Measurements from ENCODE around the gene PSMD8. TPM values are rescaled to one million over a fixed set of nuclear protein-coding genes. Genes with fewer than 3 reads are reported as not detected.
"Not testable (repeated sequence)": the region's sequence is repeated elsewhere in the genome, so short reads cannot be mapped to it uniquely, and the experiment has no call there.

PSMD8 gene
- total RNA-seq, 1 donor: 88.1 TPM

- peaks cover 14% of the 10 kb centered on the region for H3K4me1 ChIP-seq (ENCODE audit: insufficient read depth, low read length)
- H3K27me3 ChIP-seq (ENCODE audit: insufficient read depth, low read length): no peaks in the 10 kb centered on the region
- H3K4me3 ChIP-seq (ENCODE audit: low read length): no peak overlapping the region
- H3K9me3 ChIP-seq (ENCODE audit: low read depth, low read length): no peaks in the 10 kb centered on the region
These were observed 30.5 kb downstream of the PSMD8 start for GRCh38 chr19:38404858-38405257.

GRCh38 chr19:38405276-38405675, 30.9 kb downstream of the PSMD8 start:
- H3K9me3 ChIP-seq (ENCODE audit: low read depth, low read length): no peaks in the 10 kb centered on the region
- H3K27me3 ChIP-seq (ENCODE audit: insufficient read depth, low read length): no peaks in the 10 kb centered on the region
- peaks cover 16% of the 10 kb centered on the region for H3K4me1 ChIP-seq (ENCODE audit: insufficient read depth, low read length)
- no peak overlapping the region for H3K4me3 ChIP-seq (ENCODE audit: low read length)

DNA sequence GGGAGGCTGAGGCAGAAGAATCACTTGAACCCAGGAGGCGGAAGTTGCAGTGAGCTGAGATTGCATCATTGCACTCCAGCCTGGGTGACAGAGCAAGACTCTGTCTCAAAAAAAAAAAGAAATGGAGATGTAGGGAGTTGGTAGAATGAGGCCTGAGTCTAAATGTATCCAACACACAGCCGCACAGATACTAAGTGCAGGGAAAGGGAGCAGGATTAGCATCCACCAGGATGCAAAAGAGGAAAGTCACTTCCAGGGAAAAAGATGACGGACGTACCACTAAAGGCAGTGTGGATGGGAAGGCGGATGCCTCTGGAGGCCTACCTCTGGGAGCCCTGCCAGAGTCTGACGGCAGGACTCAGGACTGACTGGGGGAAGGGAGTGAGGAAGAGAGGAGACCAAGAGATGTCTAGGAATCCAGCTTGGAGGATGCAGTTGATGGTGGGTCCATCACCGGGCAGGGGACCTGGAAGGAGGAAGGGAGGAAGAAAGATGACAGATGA, 35.3 kb downstream of the PSMD8 start:
- Histone ChIP-seq H3K4me3 (ENCODE audit: low read length) (no peak overlapping the region), H3K27me3 (ENCODE audit: insufficient read depth, low read length) (no peaks in the 10 kb centered on the region), H3K4me1 (ENCODE audit: insufficient read depth, low read length) (peaks cover 5% of the 10 kb centered on the region), H3K9me3 (ENCODE audit: low read depth, low read length) (no peaks in the 10 kb centered on the region)

DNA sequence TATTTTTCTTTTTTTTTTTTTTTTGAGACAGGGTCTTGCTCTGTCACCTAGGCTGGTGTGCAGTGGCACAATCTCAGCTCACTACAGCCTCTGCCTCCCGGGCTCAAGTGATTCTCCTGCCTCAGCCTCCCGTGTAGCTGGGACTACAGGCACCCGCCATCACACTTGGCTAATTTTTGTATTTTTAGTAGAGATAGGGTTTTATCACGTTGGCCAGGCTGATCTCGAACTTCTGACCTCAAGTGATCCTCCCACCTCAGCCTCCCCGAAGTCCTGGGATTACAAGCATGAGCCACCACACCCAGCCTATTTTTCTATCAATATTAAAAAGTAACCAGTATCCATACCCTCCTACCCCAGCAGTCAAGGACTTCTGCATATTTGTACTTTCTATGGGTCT, 36.0 kb downstream of the PSMD8 start:
- H3K4me1 ChIP-seq (ENCODE audit: insufficient read depth, low read length); H3K4me3 ChIP-seq (ENCODE audit: low read length); H3K27me3 ChIP-seq (ENCODE audit: insufficient read depth, low read length); H3K9me3 ChIP-seq (ENCODE audit: low read depth, low read length): not testable (repeated sequence)

GRCh38 chr19:38411041-38411712, 36.8 kb downstream of the PSMD8 start:
- Histone ChIP-seq H3K4me3 (ENCODE audit: low read length) (no peak overlapping the region), H3K9me3 (ENCODE audit: low read depth, low read length) (no peaks in the 10 kb centered on the region), H3K27me3 (ENCODE audit: insufficient read depth, low read length) (no peaks in the 10 kb centered on the region), H3K4me1 (ENCODE audit: insufficient read depth, low read length) (peaks cover 4% of the 10 kb centered on the region)

DNA sequence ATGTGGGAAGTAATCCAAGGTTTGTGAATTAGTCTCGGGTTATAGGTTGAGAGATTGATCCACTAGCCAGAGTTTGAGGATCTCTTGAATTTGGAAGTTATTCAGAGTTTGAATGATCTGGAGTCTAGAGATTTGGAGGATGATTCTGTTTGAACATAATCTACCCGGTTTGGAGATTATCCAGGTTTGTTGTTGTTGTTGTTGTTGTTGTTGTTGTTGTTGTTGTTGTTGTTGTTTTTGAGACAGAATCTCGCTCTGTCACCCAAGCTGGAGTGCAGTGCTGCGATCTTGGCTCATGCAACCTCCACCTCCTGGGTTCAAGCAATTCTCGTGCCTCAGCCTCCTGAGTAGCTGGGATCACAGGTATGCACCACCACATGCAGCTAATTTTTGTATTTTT, 37.5 kb downstream of the PSMD8 start:
- H3K4me3 ChIP-seq (ENCODE audit: low read length); H3K9me3 ChIP-seq (ENCODE audit: low read depth, low read length); H3K27me3 ChIP-seq (ENCODE audit: insufficient read depth, low read length); H3K4me1 ChIP-seq (ENCODE audit: insufficient read depth, low read length): not testable (repeated sequence)

DNA sequence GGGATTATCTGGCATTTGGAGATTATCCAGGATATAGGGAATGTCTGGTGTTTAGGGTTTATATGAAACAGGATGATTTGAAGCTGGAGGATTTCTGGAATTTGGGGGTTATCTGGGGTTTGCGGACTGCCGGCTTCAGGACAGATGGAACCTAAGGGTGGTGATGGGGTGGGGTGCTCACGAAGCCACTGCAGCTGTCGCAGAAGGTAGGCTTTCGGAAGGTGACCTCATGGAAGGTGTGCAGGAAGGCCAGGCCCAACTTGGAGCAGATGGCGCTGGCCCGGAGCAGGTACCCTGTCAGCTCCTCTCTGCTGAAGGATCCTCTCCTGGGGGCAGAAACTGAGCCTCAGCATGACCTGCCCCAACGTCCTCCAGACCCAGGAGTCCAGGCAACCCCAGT, 38.1 kb downstream of the PSMD8 start:
- H3K9me3 ChIP-seq (ENCODE audit: low read depth, low read length): no peaks in the 10 kb centered on the region
- H3K4me1 ChIP-seq (ENCODE audit: insufficient read depth, low read length): peaks cover 10% of the 10 kb centered on the region
- H3K4me3 ChIP-seq (ENCODE audit: low read length): no peak overlapping the region
- H3K27me3 ChIP-seq (ENCODE audit: insufficient read depth, low read length): no peaks in the 10 kb centered on the region

DNA sequence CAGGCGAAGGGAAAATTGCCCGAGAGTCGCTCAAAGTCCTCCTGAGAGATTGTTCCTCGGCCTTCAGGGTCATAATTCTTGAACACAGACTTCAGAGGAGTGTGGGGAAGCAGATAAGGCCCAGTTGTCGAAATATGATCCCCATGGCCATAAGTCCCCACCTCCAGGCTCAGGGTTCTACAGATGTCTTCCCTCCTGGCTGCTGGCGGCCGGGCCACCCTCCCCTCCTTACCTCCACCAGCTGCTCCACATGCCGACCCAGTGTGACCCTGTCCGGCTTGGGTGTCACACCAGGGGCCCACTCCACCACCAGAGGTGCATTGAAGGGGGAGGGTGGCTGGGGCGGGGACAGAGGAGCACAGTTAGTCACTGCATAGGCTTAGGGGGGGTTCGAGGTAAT, 38.6 kb downstream of the PSMD8 start:
- H3K9me3 ChIP-seq (ENCODE audit: low read depth, low read length): no peaks in the 10 kb centered on the region
- no peaks in the 10 kb centered on the region for H3K27me3 ChIP-seq (ENCODE audit: insufficient read depth, low read length)
- peaks cover 14% of the 10 kb centered on the region for H3K4me1 ChIP-seq (ENCODE audit: insufficient read depth, low read length)
- H3K4me3 ChIP-seq (ENCODE audit: low read length): no peak overlapping the region

DNA sequence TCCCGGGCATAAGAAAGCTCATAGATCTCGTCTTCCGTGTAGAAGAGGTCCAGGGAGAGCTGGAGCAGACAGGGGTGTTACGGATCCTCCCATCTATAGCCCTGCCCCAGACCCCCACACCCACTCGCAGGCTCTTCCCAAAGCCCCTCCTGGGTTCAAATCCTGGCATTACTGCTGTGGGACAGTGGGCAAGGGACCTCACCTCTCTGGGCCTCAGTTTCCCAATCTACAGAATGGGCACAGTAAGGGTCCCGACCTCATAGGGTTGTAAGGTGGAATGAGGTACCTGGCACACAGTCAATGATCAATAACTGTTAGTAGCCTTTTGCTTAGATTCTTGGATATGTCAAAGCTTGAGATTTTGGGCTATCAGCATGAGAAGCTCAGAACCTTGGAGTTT, 39.0 kb downstream of the PSMD8 start:
- H3K4me1 ChIP-seq (ENCODE audit: insufficient read depth, low read length): peaks cover 19% of the 10 kb centered on the region
- H3K27me3 ChIP-seq (ENCODE audit: insufficient read depth, low read length): no peaks in the 10 kb centered on the region
- no peaks in the 10 kb centered on the region for H3K9me3 ChIP-seq (ENCODE audit: low read depth, low read length)
- no peak overlapping the region for H3K4me3 ChIP-seq (ENCODE audit: low read length)

GRCh38 chr19:38417146-38417543, 42.8 kb downstream of the PSMD8 start:
- Histone ChIP-seq H3K4me3 (ENCODE audit: low read length) (no peak overlapping the region), H3K27me3 (ENCODE audit: insufficient read depth, low read length) (no peaks in the 10 kb centered on the region), H3K4me1 (ENCODE audit: insufficient read depth, low read length) (peaks cover 19% of the 10 kb centered on the region), H3K9me3 (ENCODE audit: low read depth, low read length) (no peaks in the 10 kb centered on the region)

GRCh38 chr19:38417544-38418506, 43.5 kb downstream of the PSMD8 start:
- peak overlapping the region; percentile 33 for H3K4me3 ChIP-seq (ENCODE audit: low read length)

DNA sequence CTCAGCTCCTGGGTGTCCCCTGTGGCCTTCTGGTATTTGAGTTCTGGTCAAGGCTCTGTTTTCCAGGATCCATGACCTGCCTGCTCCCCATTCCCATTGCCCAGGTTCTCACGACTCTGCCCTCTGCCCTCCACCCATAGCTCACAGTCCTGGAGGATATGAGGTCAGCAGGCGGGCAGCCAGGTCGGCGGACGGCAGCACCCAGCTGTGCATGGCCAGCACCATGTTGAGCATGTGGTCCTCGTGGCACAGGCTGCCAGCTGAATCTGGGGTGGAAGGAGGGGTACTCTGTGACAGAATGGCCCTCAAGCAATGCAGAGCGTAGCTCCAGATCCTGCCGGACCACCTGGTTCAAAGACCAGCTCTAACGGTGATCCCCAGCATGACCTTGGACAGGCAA, 46.6 kb downstream of the PSMD8 start:
- H3K4me1 ChIP-seq (ENCODE audit: insufficient read depth, low read length): peaks cover 42% of the 10 kb centered on the region

More at GRCh38 chr19:38417544-38418506, 43.5 kb downstream of the PSMD8 start:
- Histone ChIP-seq H3K27me3 (ENCODE audit: insufficient read depth, low read length) (no peaks in the 10 kb centered on the region), H3K4me1 (ENCODE audit: insufficient read depth, low read length) (peaks cover 19% of the 10 kb centered on the region), H3K9me3 (ENCODE audit: low read depth, low read length) (no peaks in the 10 kb centered on the region)

DNA sequence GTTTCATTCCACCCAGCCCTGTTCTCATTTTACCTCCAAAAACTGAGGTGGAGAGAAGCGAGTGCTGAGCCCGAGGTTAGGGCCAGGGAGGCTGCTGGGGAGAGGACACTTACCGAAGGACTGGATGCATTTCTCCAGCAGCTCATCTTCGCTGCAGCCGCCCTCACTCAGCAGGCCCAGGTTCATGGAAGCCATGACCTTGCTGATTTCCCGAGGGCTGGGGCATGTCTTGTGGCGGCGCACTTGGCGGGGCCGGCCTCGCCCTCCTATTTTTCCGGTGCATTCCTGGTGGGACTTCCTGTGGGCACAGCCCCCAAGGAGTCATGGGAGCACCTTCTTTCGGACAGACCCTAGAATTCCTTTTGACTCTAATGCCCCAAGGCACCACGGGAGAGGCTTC, 47.5 kb downstream of the PSMD8 start:
- Histone ChIP-seq H3K27me3 (ENCODE audit: insufficient read depth, low read length) (no peaks in the 10 kb centered on the region), H3K4me3 (ENCODE audit: low read length) (no peak overlapping the region), H3K9me3 (ENCODE audit: low read depth, low read length) (no peaks in the 10 kb centered on the region), H3K4me1 (ENCODE audit: insufficient read depth, low read length) (peaks cover 46% of the 10 kb centered on the region)

More for the DNA sequence above, 46.6 kb downstream of the PSMD8 start:
- H3K4me3 ChIP-seq (ENCODE audit: low read length): no peak overlapping the region
- H3K27me3 ChIP-seq (ENCODE audit: insufficient read depth, low read length): no peaks in the 10 kb centered on the region
- H3K9me3 ChIP-seq (ENCODE audit: low read depth, low read length): no peaks in the 10 kb centered on the region

GRCh38 chr19:38422438-38422837, 48.1 kb downstream of the PSMD8 start:
- H3K9me3 ChIP-seq (ENCODE audit: low read depth, low read length): no peaks in the 10 kb centered on the region
- H3K4me3 ChIP-seq (ENCODE audit: low read length): no peak overlapping the region
- H3K27me3 ChIP-seq (ENCODE audit: insufficient read depth, low read length): no peaks in the 10 kb centered on the region
- peaks cover 40% of the 10 kb centered on the region for H3K4me1 ChIP-seq (ENCODE audit: insufficient read depth, low read length)

- Histone ChIP-seq H3K4me3 (ENCODE audit: low read length) (no peak overlapping the region), H3K4me1 (ENCODE audit: insufficient read depth, low read length) (peaks cover 26% of the 10 kb centered on the region), H3K9me3 (ENCODE audit: low read depth, low read length) (no peaks in the 10 kb centered on the region), H3K27me3 (ENCODE audit: insufficient read depth, low read length) (no peaks in the 10 kb centered on the region)
These were observed 49.9 kb downstream of the PSMD8 start for GRCh38 chr19:38424272-38424671.

All from mononuclear cell (primary cell).